Fibroblast of pulmonary artery (primary cell): Measurements from ENCODE around the gene ACTR10.

Source experiments
- DNase-seq: peaks from one replicate; pipeline ENCODE4 v3.0.0-alpha.2; 2010; ENCODE audit warnings: low read depth
- H3K4me3 ChIP-seq: replicated peaks from 2 replicates; pipeline ENCODE4 v1.5.1; 2011; ENCODE audit warnings: low read depth, mild to moderate bottlenecking, control low read depth, low read length, moderate library complexity
- CTCF ChIP-seq: IDR thresholded peaks from 2 replicates; pipeline ENCODE4 v1.5.1; 2011; ENCODE audit warnings: mild to moderate bottlenecking, control low read depth, low read length, inconsistent platforms; ENCODE audit errors: missing control alignments

ACTR10 gene

GRCh38 chr14:58270628-58271027 lies 70.7 kb downstream of the ACTR10 start:
- TF ChIP-seq CTCF, result no peak
- DNase-seq, result no peak
- H3K4me3 ChIP-seq, result no peak overlapping the region

- DNase-seq, result peak; percentile 52
- H3K4me3 ChIP-seq, result no peak overlapping the region
- peak; percentile 28 for TF ChIP-seq CTCF
Observed at GRCh38 chr14:58272588-58273372, 72.8 kb downstream of the ACTR10 start.

- no peak for TF ChIP-seq CTCF
- DNase-seq, result no peak
- H3K4me3 ChIP-seq, result no peak overlapping the region
Observed at GRCh38 chr14:58274881-58275280, 74.9 kb downstream of the ACTR10 start.

GRCh38 chr14:58275527-58276190 lies 75.7 kb downstream of the ACTR10 start:
- no peak overlapping the region for H3K4me3 ChIP-seq
- DNase-seq, result no peak
- no peak for TF ChIP-seq CTCF

GRCh38 chr14:58276208-58276607 lies 76.3 kb downstream of the ACTR10 start:
- no peak overlapping the region for H3K4me3 ChIP-seq
- no peak for TF ChIP-seq CTCF
- DNase-seq, result no peak

- no peak for DNase-seq
- TF ChIP-seq CTCF, result no peak
- H3K4me3 ChIP-seq, result no peak overlapping the region
Observed at GRCh38 chr14:58278177-58278576, 78.2 kb downstream of the ACTR10 start.
